PC-3 (cell line): Measurements from ENCODE around the gene TBPL2.

Experiments used
- CTCF ChIP-seq: fragments of 300-600 bp; sonication (generic); conservative IDR thresholded peaks from 2 replicates; pipeline ENCODE4 v1.5.1; 2017; ENCODE audit warnings: antibody characterized with exemption, low read depth, mild to moderate bottlenecking, low read length
- EZH2 ChIP-seq: fragments of 300-600 bp; sonication (generic); IDR thresholded peaks from one replicate; pipeline ENCODE4 v1.6.1; 2017; ENCODE audit warnings: antibody characterized with exemption, mild to moderate bottlenecking, low read length; ENCODE audit not compliant: unreplicated experiment

DNA sequence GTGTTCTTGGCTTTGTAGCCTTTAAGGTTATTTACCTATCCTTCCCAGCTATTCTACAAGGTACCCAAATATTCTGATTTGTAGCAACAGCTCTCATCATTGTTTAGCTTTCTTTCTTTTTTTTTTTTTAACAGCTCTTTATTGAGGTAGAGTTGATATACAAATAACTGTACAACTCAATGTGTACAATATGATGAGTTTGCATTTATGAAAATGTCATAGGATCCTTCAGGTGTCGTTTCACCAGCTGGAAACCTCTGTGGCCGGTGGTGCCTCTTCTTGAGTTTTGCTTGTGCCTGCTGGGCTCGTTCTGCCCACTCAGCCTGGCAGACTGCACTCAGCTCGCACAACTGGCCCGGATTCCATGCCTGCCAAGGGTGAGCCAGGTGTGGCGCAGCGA lies 26.9 kb upstream of the TBPL2 start:
- TF ChIP-seq CTCF (no peak), EZH2 (no peak)
